IPS-18c (cell line): ENCODE data around the gene RNLS.

ENCODE experiments used
- H3K4me3 ChIP-seq: 2 replicates; pipeline ENCODE4 v1.7.0; 2013; ENCODE audit warnings: low read depth, mild to moderate bottlenecking, low read length, moderate library complexity; ENCODE audit not compliant: insufficient read depth
- H3K9me3 ChIP-seq: one replicate; pipeline ENCODE4 v1.6.1; 2013; ENCODE audit warnings: mild to moderate bottlenecking, low read length, moderate library complexity; ENCODE audit not compliant: control insufficient read depth, insufficient read depth

The RNLS gene

GRCh38 chr10:88530629-88531391, 52.3 kb downstream of the RNLS start:
- Histone ChIP-seq H3K4me3 (no peak overlapping the region), H3K9me3 (no peaks in the 10 kb centered on the region)

GRCh38 chr10:88530093-88530492, 53.0 kb downstream of the RNLS start:
- no peaks in the 10 kb centered on the region for H3K9me3 ChIP-seq
- H3K4me3 ChIP-seq: no peak overlapping the region

- Histone ChIP-seq H3K9me3 (no peaks in the 10 kb centered on the region), H3K4me3 (no peak overlapping the region)
These were observed 54.1 kb downstream of the RNLS start for GRCh38 chr10:88528806-88529570.

- no peaks in the 10 kb centered on the region for H3K9me3 ChIP-seq
- H3K4me3 ChIP-seq: no peak overlapping the region
These were observed 54.9 kb downstream of the RNLS start for GRCh38 chr10:88528201-88528600.

GRCh38 chr10:88527245-88527644, 55.9 kb downstream of the RNLS start:
- no peak overlapping the region for H3K4me3 ChIP-seq

GRCh38 chr10:88526501-88527105, 56.5 kb downstream of the RNLS start:
- H3K9me3 ChIP-seq: no peaks in the 10 kb centered on the region
- H3K4me3 ChIP-seq: no peak overlapping the region

More at GRCh38 chr10:88527245-88527644, 55.9 kb downstream of the RNLS start:
- H3K9me3 ChIP-seq: no peaks in the 10 kb centered on the region

- no peak overlapping the region for H3K4me3 ChIP-seq
- H3K9me3 ChIP-seq: no peaks in the 10 kb centered on the region
These were observed 57.6 kb downstream of the RNLS start for GRCh38 chr10:88525371-88526069.

- H3K4me3 ChIP-seq: no peak overlapping the region
These were observed 59.2 kb downstream of the RNLS start for GRCh38 chr10:88523739-88524400.

GRCh38 chr10:88522715-88523114, 60.4 kb downstream of the RNLS start:
- no peak overlapping the region for H3K4me3 ChIP-seq
- no peaks in the 10 kb centered on the region for H3K9me3 ChIP-seq

More at GRCh38 chr10:88523739-88524400, 59.2 kb downstream of the RNLS start:
- no peaks in the 10 kb centered on the region for H3K9me3 ChIP-seq

- no peak overlapping the region for H3K4me3 ChIP-seq
These were observed 61.3 kb downstream of the RNLS start for GRCh38 chr10:88521791-88522190.

GRCh38 chr10:88515235-88515634, 67.9 kb downstream of the RNLS start:
- Histone ChIP-seq H3K9me3 (no peaks in the 10 kb centered on the region), H3K4me3 (no peak overlapping the region)

More at GRCh38 chr10:88521791-88522190, 61.3 kb downstream of the RNLS start:
- no peaks in the 10 kb centered on the region for H3K9me3 ChIP-seq

GRCh38 chr10:88512599-88512998, 70.5 kb downstream of the RNLS start:
- H3K9me3 ChIP-seq: no peaks in the 10 kb centered on the region

GRCh38 chr10:88508796-88509195, 74.3 kb downstream of the RNLS start:
- H3K9me3 ChIP-seq: no peaks in the 10 kb centered on the region
- H3K4me3 ChIP-seq: no peak overlapping the region

More at GRCh38 chr10:88512599-88512998, 70.5 kb downstream of the RNLS start:
- H3K4me3 ChIP-seq: no peak overlapping the region

GRCh38 chr10:88507826-88508453, 75.2 kb downstream of the RNLS start:
- Histone ChIP-seq H3K4me3 (no peak overlapping the region), H3K9me3 (no peaks in the 10 kb centered on the region)

- no peaks in the 10 kb centered on the region for H3K9me3 ChIP-seq
- no peak overlapping the region for H3K4me3 ChIP-seq
These were observed 75.7 kb downstream of the RNLS start for GRCh38 chr10:88507404-88507803.

GRCh38 chr10:88505680-88506215, 77.4 kb downstream of the RNLS start:
- Histone ChIP-seq H3K9me3 (no peaks in the 10 kb centered on the region), H3K4me3 (no peak overlapping the region)
